A673 (cell line): ENCODE results near the gene INPP4A.

Experiments
- CTCF ChIP-seq: fragments of 300-800, 200-600 bp; sonication (generic); conservative IDR thresholded peaks from 2 replicates; pipeline ENCODE4 v1.5.1; 2017; ENCODE audit warnings: low read depth, mild to moderate bottlenecking, antibody characterized with exemption, low read length, moderate library complexity, mixed read lengths
- EZH2 ChIP-seq: fragments of 200-600 bp; sonication (generic); IDR thresholded peaks from 2 replicates; pipeline ENCODE4 v1.6.1; 2017; ENCODE audit warnings: borderline replicate concordance, low read depth, mild to moderate bottlenecking, mixed read lengths, antibody characterized with exemption, low read length; ENCODE audit not compliant: poor library complexity, severe bottlenecking

GRCh38 chr2:98607741-98608115 is 163.1 kb downstream of the INPP4A start:
- TF ChIP-seq CTCF (no peak), EZH2 (no peak)
